Effector CD8-positive, alpha-beta T cell (primary cell): Measurements from ENCODE around the gene SNX30.

Source experiments
- DNase-seq: peaks from one replicate; lab custom pipeline; 2025; lab: John Stamatoyannopoulos, UW

The SNX30 gene

DNA sequence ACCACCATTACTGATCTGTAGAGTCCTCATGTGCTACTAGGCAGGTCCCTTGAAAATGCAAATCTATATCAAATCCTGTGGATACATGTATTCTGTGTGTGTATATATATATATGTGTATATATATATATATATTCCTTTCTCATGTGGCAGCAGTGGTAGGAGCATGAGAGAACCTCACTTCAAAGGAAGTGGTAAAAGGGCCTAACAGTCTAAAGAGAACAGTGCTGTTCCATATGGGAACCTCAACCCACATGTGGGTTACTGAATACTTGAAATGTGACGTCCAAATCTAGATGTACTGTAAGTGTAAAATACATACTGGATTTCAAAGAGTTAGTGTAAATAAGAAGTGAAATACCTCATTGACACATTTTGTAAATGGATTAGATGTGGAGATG, 134.8 kb downstream of the SNX30 start:
- DNase-seq, result no peak

DNA sequence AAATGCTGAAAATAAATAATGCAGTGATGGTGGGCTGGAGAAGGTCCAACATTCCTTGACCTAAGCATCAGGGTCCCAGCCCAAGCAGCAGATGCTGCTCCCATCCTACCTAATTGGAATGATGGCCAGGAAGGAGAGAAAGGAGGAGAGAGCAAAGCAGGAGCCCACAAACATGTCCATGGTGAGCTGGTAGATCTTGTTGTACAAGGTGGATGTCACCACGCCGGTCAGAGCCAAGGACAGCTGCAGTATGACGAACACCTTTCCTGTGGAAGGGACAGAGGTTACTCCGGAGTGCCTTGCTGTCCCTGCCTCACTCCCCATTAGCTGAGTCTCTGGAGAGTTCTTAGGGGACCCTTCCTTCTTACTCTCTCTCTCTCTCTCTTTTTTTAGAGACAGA, 135.8 kb downstream of the SNX30 start:
- DNase-seq, result no peak

DNA sequence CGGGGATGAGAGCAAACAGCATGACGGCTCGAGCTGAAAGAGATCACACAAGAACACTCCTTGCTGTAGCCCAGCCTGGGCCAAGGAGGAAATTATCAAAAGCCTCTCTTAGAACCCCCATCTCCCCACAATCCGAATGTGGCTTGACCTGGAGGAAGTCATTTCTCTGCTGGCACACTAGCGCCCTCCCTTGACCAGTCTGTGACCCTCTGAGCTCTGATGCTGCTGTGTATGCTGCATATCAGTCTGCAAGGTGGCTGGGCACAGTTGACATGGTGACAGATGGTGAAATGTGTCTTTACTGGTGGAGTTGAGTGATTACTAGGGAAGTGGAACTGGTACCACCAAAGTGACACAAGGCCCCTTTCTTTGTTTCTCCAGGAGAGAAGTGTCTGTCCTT, 136.8 kb downstream of the SNX30 start:
- DNase-seq, result no peak

DNA sequence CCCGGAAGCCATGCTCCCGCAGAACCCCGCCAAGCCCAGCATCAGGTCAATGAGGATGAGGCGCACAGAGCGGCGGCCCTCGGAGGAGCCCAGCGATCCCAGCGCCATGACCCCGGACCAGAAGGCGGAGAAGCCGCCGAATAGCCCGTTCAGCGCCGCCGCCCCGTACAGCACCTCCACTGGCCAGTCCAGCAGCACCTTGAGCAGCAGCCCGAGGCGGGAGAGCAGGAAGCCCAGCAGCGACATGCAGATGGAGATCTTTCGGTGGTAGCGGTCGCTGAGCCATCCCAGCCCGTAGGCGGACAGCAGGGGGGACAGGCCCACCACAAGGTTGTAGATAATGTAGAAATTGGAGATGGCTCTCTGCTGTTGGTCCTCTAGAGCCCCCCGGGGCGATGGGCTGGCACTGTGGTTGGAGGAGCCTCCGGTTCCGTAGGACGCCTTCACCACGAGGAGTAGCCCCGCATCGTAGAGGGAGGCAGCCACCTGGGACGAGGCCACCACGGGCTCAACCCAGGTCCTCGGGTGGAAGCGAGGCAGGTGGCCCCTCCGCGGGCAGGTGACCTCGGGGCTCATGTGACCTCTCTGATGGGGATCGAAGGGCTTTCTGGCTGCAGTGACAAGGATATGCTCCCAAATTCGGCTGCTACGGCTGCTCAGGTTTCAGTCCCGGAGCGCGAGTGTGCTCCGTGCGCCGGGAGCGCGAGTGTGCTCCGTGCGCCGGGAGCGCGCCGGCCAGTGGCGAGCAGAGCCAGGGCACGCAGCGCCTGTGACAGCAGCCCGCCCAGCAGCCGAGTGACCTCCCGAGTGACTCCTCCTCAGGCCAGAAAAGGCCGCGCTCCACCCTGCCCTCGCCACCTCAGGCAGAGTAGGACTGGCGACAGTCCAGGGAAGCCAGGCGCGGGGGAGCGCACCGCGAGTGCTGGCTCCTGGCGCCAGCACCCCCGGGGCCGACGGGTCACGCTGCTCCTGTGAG, 139.8 kb downstream of the SNX30 start, which contains the start of gene SLC46A2:
TSS of gene SLC46A2 (minus strand) at position 771 of the 976 bp plus-strand sequence. CDS start at position 576, 195 bp downstream.
- no peak for DNase-seq

DNA sequence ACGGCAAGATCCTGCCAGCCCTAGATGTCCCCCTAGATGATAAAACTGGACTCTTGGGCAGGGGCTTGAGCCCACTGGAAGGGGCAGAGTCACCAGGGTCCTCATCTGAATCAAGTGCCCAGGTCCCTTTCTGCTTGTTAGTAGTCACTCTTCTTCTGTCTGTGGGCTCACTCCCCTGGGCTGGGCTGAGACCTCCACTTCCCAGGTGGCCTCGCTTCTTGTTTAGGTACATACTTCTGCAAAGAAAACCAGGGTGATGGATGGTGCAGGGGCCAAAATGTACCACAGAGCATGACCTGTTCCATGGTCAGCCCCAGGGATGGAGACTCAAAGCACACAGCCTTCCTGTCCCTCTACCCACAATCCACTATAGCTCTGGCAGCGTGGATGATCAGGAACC, 141.0 kb downstream of the SNX30 start:
- no peak for DNase-seq

DNA sequence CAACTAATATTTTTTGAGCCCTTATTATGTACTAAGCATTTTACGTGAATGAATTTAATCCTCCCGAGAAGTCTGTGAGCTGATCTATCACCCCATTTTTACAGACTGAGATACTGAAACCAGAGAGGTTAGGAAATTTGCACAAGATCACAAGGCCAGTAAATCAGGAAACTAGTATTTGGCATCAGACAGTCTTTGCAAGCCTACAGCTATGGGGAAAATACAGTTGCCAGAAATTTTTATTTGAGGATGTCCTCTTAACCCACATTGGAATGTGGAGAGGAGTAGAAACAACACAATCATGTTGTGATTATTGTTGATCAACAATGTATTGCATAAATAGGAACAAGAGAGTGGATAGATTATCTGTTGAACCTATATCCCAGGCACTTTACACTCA, 142.4 kb downstream of the SNX30 start:
- no peak for DNase-seq

DNA sequence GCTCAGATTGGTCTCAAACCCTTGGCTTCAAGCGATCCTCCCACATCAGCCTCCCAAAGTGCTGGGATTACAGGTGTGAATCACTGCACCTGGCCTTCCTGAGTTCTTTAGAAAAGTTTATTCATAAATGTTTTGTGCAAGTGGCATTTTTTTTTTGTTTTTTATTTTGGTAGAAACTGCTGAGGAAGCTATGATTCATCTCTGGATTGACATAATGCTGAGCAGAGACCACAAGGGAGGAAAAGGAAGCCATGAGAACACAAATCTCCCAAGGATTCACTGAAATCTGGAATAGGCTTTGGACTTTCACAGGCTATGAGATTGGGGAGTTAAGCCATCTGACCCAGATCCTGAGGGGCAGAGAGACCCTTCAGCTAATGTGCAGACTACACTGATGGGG, 143.5 kb downstream of the SNX30 start:
- no peak for DNase-seq

DNA sequence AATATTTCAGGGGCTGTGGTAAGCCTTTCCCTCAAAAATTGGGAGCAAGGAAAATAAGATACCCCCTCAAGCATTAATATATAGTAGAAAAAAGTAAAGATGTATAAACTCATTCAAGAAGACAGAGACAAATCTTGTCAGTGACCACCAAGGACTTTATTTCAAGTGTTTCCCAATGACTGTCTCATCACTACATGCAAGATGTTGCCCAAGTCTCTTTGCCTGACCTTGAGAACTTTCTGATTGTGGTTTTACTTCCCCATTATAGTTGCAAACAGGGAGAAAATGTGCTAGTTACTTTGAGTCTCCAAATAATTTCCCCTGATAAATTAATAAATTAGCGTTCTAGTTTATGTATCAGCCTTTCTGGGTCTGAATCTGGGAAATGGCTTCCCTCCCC, 144.1 kb downstream of the SNX30 start:
- DNase-seq, result no peak

DNA sequence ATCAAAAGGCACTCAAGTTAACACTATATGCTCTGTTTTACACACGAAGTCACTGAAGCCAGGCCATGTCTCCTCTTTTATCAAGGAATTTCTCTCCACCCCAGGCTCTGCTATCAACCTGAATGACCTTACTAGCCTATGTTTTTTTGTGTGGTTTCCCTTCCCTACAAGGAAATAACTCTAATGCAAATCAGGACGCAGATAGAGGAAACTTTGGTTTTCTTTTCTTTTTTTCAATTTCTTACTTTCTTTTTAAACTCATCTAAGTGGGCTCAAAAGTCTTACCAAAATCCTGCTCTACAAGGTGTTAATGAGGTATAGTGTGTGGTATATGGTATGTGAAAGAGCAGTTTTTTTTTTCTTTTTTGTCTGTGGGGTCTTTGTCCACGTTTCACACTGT, 145.6 kb downstream of the SNX30 start:
- DNase-seq, result no peak

DNA sequence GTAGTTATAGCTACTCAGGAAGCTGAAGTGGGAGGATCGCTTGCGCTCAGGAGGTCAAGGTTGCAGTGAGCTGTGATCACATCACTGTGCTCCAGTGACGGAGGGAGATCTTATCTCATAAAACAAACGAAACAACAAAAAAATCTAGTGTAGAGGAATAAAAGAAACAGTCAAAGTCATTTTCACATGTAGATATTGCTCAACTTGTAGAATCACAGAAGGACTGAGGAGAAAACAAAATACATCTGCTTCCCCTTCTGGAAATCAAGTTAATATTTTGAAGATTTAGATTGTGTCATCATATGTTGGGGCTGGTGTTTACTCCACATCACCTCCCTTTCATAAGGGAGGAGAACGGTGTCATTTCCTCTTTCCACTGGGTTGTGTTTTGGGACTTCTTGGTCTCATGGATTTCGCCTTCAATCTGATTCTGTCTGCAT, 148.3 kb downstream of the SNX30 start:
- no peak for DNase-seq

DNA sequence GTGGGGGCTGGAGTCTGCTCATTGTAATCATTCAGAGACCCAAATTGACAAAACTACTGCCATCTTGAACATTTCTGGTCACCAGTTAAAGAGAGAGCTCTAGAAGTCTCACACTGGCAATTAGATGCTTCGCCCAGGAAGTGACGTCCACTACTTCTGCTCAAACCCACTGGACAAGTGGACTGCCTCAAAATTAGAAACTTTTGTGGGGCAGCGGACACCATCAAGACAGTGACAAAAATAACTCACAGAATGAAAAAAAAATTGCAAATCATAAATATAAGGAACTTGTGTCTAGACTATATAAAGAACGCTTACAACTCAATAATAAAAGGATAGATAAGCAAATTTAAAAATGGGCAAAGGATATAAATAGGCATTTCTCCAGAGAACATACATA, 149.9 kb downstream of the SNX30 start:
- no peak for DNase-seq

DNA sequence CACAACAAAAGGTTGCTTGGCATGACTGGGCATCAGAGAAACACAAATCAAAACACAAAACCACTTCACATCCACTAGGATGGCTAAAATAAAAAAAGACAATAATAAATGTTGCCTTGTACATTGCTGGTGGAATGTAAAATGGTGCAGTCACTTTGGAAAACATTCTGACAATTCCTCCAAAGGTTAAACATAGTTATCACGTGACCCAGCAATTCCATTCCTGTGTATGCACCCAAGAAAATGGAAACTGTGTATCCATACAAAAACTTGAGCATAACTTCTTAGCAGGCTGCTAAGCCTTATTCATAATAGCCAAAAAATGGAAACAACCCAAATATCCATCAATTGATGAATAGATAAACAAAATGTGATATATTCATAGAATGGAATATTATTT, 150.3 kb downstream of the SNX30 start:
- DNase-seq, result no peak

DNA sequence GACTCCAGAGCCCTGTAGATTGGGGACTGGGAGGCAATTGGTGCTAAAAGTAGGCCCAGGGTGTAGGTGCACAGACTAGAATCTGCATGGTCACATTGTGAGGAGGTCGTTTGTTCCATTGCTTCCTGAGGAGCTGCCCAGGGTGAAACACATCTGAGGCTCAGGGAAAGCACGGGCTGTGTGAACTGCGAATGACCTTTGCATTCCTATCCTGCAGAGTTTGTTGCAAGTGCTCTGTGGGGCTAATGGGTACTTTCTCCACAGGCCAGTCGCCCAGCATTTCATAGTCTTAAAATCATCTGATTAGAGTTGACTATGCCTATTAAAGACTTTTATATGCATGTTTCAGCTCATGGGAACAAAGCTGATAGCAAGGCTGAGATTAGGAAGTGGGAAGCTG, 154.5 kb downstream of the SNX30 start:
- no peak for DNase-seq

DNA sequence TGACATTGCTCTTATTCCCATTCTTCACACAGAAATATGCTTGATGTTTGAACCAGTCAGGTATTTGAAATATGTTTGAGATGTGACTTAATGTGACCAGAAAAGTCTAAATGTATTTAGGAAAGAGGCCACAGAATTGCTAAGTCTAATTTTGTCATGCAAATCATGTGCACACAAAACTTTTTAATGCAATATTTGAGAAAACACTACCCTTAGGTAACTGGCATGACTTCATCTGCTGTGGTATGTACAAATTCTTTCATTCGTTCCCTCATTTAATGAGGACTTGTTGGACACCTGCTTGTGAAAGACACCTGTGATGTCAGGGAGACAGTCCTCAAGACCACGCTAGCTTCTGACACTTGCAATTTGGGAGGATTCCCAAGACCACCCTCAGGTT, 161.2 kb downstream of the SNX30 start:
- no peak for DNase-seq

DNA sequence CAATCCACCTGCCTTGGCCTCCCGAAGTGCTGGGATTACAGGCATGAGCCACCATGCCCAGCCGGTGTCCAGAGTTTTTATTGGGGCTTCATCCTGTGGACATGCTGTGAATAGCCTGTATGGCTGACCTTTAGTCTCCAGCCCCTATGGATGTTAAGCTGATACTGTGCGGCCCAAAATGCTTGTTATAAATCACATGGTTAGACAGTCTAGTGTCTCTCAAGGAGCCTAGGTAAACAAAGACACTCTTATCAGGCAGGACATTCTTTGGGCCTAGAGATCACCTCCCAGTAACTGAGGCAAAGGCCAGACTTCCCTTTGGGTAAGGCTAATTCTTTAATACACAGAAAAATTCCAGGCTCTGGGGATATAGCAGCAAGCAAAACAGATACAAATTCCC, 162.1 kb downstream of the SNX30 start:
- DNase-seq, result no peak

DNA sequence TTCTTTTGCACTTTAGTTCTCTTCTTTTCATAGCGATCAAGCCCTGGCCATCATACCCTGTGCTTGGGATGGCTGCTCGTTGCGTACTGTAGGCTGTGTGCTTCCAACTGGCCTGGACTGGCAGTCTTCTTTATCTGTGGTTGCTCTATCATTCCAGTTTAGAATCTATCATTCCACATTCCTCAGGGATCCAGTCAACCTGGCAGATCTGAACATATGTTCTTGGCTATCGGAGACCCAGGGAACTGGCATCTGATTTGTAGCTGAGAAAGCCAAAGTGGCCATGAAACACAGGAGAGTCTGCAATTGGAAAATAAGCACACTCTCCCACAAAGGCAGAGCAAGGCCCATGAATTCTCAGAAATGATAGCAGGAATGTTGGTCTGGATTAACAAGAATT, 162.8 kb downstream of the SNX30 start:
- no peak for DNase-seq

DNA sequence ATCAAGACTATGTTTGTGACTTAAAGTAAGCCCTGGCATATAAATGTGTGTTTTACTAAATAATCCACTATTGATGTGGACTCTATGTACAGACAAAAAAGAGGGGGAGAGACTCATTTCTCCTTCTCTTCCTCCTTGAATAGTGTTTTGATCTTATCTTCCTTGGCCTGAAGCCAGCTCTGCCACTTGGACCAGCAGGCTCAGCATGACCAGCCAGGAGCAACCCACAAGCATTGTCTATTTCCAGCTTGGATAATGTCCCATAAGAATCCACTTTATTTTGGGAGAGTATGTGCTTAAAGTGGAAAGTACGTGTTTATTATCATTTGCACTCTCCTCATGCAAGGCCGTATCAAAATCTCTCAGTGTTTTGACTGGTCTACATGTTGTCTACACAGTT, 164.0 kb downstream of the SNX30 start:
- DNase-seq, result no peak

DNA sequence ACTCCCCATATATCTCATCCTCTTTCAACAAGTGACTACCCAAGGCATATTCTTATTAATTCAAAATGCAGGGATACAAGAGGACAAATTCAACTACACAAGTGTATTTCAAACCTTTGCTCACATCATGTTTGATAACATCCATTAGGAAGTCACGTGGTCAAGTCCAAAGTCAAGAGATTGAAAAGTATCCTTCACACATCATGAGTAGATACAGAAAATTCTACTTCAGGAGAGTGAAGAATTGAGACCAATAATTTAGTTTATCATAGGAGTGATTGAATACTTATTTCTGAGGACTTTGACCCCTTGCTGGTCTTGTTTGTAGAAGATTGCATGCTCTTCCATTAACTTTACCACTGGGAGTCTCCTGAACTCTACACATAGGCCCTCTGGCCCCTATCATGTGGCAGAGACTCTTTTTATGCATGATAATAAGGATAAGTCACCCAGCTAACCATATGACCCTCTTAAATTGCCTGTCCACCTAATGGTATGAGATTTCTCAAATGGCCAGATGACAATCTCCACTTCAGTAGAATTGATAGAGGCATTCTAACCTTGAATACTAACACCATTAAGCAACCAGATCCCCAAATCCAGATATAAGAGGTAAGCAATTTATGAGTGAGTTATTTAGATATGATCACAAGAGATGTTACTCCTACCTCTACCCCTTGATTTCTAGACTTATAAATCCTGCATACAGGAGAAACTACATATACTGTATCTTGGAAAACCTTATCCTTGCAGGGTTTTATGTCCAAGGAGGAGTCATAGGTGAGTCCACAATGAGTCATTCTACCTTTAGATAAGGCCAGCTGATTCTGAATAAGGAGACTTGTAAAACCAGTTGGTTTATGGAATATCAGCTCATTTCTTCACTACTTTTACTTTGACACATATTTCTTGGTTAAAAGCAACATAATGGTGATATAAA, 166.8 kb downstream of the SNX30 start:
- no peak for DNase-seq

DNA sequence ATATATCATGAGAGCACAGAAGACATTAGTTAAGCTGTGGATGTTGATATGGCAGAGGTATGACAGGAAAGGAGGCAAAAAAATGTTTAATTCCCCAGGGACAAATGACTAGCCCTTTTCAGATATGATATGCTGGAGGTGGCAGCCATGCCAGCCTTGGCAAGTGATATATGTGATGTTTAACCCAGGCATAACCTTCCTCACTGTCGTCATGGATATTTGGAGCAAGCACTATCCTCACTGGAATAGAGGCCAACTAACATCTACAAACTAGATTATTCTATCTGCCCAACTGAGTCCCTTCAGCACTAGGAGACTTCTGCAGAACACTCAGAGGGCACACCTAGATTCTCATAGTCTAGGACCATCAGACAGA, 167.4 kb downstream of the SNX30 start:
- no peak for DNase-seq

DNA sequence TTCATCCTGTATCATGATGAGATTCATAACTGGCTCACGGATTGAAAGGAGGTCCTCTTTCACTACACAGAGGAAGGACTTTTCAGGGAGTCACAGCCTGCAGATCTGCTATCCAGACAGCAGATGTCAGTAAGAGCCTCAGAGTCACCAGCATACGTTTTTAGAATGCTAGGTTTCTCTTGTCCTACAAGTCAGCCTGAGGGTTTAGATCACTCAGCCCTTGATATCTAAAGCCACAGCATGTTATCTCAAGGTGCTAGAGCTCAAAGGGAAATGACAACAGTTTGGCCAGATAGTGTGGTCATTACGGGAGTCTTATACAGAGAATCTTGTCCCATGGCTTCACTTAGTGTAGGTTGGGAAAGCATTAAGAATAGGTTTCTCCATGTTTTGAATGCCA, 171.0 kb downstream of the SNX30 start:
- no peak for DNase-seq
